Pancreas (tissue), 10 donors: ENCODE data around the gene GSTM3. TPM values are rescaled to one million over a fixed set of nuclear protein-coding genes. Genes with fewer than 3 reads are reported as not detected.

ENCODE experiments used
- ATAC-seq, 4 donors: fragments of 200-7000 bp; cut with Tn5 transposase; one replicate each; pipeline versions ENCODE4 v1.8.0 to v1.9.1; 2020; ENCODE audit warnings: mild to moderate bottlenecking in 4 of 4, moderate library complexity in 4 of 4
- DNase-seq, 6 donors: peaks; one replicate each; pipeline ENCODE4 v3.0.0-alpha.2; 2020
- FAIRE-seq: peaks from 2 replicates; lab custom pipeline; 2012; peaks lifted over from hg19 to GRCh38; lab: Jason Lieb, UNC
- H3K27ac ChIP-seq, 4 donors: fragments of 200-600 bp; sonication (generic); 1 replicate in 3 of 4; 2 replicates in 1 of 4; pipeline versions ENCODE4 v1.5.0 to v1.8.0; 2020
- H3K27me3 ChIP-seq, 4 donors: fragments of 200-600 bp; one replicate each; pipeline ENCODE4 v1.8.0; 2021
- H3K36me3 ChIP-seq, 3 donors: fragments of 200-600 bp; sonication (generic) in 1 of 3; one replicate each; pipeline versions ENCODE4 v1.5.0 to v1.8.0; 2020 to 2021
- H3K4me1 ChIP-seq, 3 donors: fragments of 200-600 bp; one replicate each; pipeline ENCODE4 v1.8.0; 2021
- H3K4me3 ChIP-seq, 4 donors: fragments of 200-600 bp; sonication (generic) in 2 of 4; one replicate each; pipeline versions ENCODE4 v1.5.0 to v1.8.0; 2020 to 2021
- H3K9me3 ChIP-seq, 4 donors: fragments of 200-600 bp; one replicate each; pipeline ENCODE4 v1.8.0; 2021
- CTCF ChIP-seq, 4 donors: fragments of 200-600 bp; sonication (generic) in 3 of 4; IDR thresholded peaks; one replicate each; pipeline versions ENCODE4 v1.5.0 to v1.8.0; 2021; ENCODE audit warnings: antibody characterized with exemption in 4 of 4
- WGBS, 2 donors: extraction: QIAGEN DNeasy Blood & Tissue Kit; methylation state at CpG; one replicate each; pipeline ENCODE4 v1.1.7; 2013; 5-methylcytosine and 5-hydroxymethylcytosine counted together
- intact Hi-C, 3 donors: fragments of 100-400 bp; cut with DNase I; formaldehyde crosslinking; loops; one replicate each; pipeline versions ENCODE4 v1.11.1 to v1.14.2; 2022
- polyA plus RNA-seq, 2 donors: library from polyadenylated mRNA; stranded (reverse); fragments of 200-250 nt; gene quantifications; one replicate each; pipeline ENCODE4 v1.2.3, GENCODE V29; 2013
- total RNA-seq, 6 donors: library from RNA; stranded (reverse); fragmentation: NEBNext Ultra II Directional in 4 of 6; extraction: Animal tissue kit (Norgen Biotek cat#: 25700) in 4 of 6; gene quantifications; one replicate each; pipeline versions ENCODE4 v1.2.1 to v1.2.4, GENCODE V29; 2021 to 2023
- donor health status: healthy with polysubstance abuse.
- donor health status: DM: no; HTN: no; CAD: no; lungs with moderate emphysema.
- donor health status: DM: no; HTN: no; CAD: no.
- donor health status: control.
- donor health status: control.
- donor health status: Bipolar disorder and iron deficiency.
- donor health status: DM: yes; HTN: yes; CAD: no.
- donor health status: DM: no; HTN: no; CAD: no.
- donor health status: DM: no; HTN: no; CAD: no.
- donor health status: DM: yes; HTN: yes; CAD: no.

GSTM3 gene
- total and polyA plus RNA-seq, 8 donors = 13.9 to 58.1 (median 24.7) TPM

DNA sequence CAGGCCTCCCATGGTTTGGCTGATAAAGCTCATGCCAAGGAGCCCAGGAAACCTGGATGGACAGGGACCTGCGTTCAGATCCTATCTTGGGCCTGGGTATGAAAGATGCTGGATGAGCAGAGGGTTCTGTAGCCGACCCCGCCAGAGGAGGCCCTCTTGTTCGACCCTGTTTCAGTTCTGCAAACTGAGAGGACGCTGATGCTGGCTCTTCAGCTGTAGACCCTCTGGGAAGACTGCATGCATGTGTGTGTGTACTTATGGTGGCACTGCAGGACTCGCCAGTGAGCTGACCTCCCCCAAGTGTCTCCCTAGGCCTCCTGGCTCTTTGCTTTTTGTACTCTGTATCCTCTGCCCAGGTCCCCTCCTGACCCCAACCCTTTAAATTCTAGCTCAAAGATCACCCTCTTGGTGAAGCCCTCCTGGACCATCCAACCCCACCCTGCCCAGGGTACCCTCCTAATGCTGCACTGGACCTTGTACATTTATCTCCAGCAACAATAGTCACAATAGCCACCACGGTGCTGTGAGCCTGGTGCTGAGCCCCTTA, 21.3 kb upstream of the GSTM3 start:
- FAIRE-seq (no peak), ATAC-seq (no peak), DNase-seq (peak in 2 of 6 donors; percentile 5 to 31)
- Histone ChIP-seq H3K36me3 (no peaks in the 10 kb centered on the region), H3K27me3 (no peaks in the 10 kb centered on the region), H3K4me3 (no peak overlapping the region), H3K4me1 (no peaks in the 10 kb centered on the region), H3K9me3 (no peaks in the 10 kb centered on the region), H3K27ac (no peak overlapping the region)
- intact Hi-C loops = no loop called here
- 76 to 92% methylated on average over 7 of the region's 7 CpGs for WGBS, 2 donors
- no peak for TF ChIP-seq CTCF (IDR thresholded peaks at IDR 0.05)

GRCh38 chr1:109761227-109762038, 20.6 kb upstream of the GSTM3 start:
- no peak overlapping the region for H3K4me3 ChIP-seq
- no peak for ATAC-seq
- H3K27ac ChIP-seq = no peak overlapping the region
- intact Hi-C loops = no loop called here
- no peak for TF ChIP-seq CTCF (IDR thresholded peaks at IDR 0.05)
- WGBS, 2 donors = 75 to 94% methylated on average over 14 of the region's 14 CpGs
- H3K9me3 ChIP-seq = no peaks in the 10 kb centered on the region
- H3K36me3 ChIP-seq = no peaks in the 10 kb centered on the region
- peak in 2 of 6 donors; percentile 8 to 45 for DNase-seq
- FAIRE-seq = no peak
- no peaks in the 10 kb centered on the region for H3K4me1 ChIP-seq
- H3K27me3 ChIP-seq = no peaks in the 10 kb centered on the region

- TF ChIP-seq CTCF (IDR thresholded peaks at IDR 0.05) = no peak
- Histone ChIP-seq H3K36me3 (no peaks in the 10 kb centered on the region), H3K9me3 (no peaks in the 10 kb centered on the region), H3K27me3 (no peaks in the 10 kb centered on the region), H3K4me1 (no peaks in the 10 kb centered on the region), H3K4me3 (no peak overlapping the region), H3K27ac (no peak overlapping the region)
- FAIRE-seq (no peak), ATAC-seq (no peak), DNase-seq (peak in 1 of 6 donors; percentile 8)
- WGBS, 2 donors = 83 to 89% methylated on average over 7 of the region's 7 CpGs
- intact Hi-C loops = no loop called here
Observed at GRCh38 chr1:109760581-109761226, 19.9 kb upstream of the GSTM3 start.

DNA sequence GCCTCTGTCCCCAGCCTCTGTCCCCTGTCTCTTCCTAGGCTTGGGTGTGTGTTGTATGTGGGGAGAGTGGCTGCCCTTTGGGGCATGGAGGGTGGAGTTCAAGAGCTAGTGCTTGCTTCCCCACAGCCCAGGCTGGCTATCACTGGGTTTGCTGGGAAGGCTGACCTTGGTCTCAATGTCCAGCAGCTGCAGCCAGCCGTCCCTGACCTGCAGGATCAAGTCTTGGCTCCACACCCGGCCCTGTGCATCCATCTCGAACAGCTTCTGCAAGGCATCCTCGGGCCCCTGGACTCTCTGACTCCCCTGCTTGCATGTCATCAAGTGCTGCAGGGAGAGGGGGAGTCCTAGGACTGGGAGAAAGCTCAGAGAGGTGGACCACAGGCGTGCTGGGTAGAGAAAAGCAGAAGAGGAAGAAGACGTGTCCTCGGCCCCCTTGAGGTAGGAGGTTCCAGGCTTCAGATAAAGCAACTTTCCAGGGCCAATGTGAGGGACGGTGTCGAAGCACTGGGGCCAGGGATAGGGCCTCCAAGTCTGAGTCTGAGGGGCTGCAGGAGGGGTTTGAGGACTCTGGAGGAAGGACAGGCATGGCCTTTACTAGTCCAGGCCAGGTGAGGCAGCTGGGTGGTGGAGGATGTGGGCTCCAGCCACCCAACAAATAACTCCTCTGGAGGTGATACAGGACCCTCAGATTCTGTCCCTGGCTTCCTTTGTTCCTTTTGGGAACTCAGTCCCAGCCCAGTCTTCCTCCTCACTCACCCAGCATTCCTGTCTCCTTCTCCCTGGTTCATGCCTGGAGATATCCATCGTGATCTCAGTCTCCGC, 18.9 kb upstream of the GSTM3 start:
- no peaks in the 10 kb centered on the region for H3K4me1 ChIP-seq
- H3K27ac ChIP-seq = no peak overlapping the region
- no peak for FAIRE-seq
- H3K4me3 ChIP-seq = no peak overlapping the region
- H3K27me3 ChIP-seq = no peaks in the 10 kb centered on the region
- WGBS, 2 donors = 86 to 94% methylated on average over 11 of the region's 11 CpGs
- H3K36me3 ChIP-seq = no peaks in the 10 kb centered on the region
- no peak for TF ChIP-seq CTCF (IDR thresholded peaks at IDR 0.05)
- no peaks in the 10 kb centered on the region for H3K9me3 ChIP-seq
- ATAC-seq = no peak
- intact Hi-C loops = no loop called here
- DNase-seq = peak in 1 of 6 donors; percentile 5
